Measurements from ENCODE around the gene UBA52. TPM values are rescaled to one million over a fixed set of nuclear protein-coding genes. Genes with fewer than 3 reads are reported as not detected.

Gene UBA52
- total RNA-seq, 1 experiment from 2014 or later: 1,276 TPM

DNA sequence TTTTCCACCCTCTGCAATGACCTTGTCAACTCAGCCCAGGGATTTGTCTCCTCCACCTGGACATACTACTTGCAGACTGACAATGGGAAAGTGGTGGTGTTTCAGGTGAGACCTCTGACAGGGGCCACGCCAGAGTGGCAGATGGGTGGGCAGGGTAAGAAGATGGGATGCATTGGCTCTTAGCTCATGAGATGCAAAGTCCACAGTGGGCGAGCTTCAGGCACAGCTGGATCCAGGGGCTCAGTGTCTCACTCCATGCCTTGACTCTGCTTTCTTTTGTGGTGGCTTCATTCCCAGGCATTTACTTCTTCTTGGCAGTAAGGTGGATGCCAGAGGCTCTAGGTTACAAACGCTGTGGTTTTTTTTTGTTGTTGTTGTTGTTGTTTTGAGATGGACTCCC is 44.4 kb downstream of the UBA52 start:
- DNase-seq: no peak
- intact Hi-C loops (cut with micrococcal nuclease; ENCODE audit: unreplicated experiment): no loop called here
- Mint-ChIP-seq H3K27ac (ENCODE audit: unreplicated experiment) (no peak overlapping the region), H3K9me3 (ENCODE audit: unreplicated experiment) (no peaks in the 10 kb centered on the region), H3K4me1 (ENCODE audit: low read depth, unreplicated experiment) (peaks cover 11% of the 10 kb centered on the region), H3K36me3 (ENCODE audit: insufficient read depth, unreplicated experiment) (peaks cover 4% of the 10 kb centered on the region), H3K27me3 (ENCODE audit: insufficient read depth, unreplicated experiment) (peaks cover 16% of the 10 kb centered on the region), H3K4me3 (ENCODE audit: unreplicated experiment) (no peak overlapping the region)
- POLR2A ChIA-PET: no interaction called here
- no TSS peak for BruUV-seq (replicated peaks)
- H3K9me3 ChIP-seq: no peaks in the 10 kb centered on the region
- peaks cover 13% of the 10 kb centered on the region for H3K4me1 ChIP-seq
- CTCF ChIA-PET: no interaction called here
- H3K4me3 ChIP-seq (ENCODE audit: low read depth, low read length): no peak overlapping the region
- TF ChIP-seq CTCF (IDR thresholded peaks at IDR 0.05; ENCODE audit: insufficient read depth in 1 of 2, low read depth in 1 of 2, low read length in 1 of 2, severe bottlenecking in 1 of 2, unreplicated experiment in 1 of 2): no peak
- H3K36me3 ChIP-seq (ENCODE audit: control insufficient read depth, insufficient read depth, low read length): no peaks in the 10 kb centered on the region
- H3K27me3 ChIP-seq (replicated peaks; ENCODE audit: control insufficient read depth, insufficient read depth, low read length): peaks cover 10% of the 10 kb centered on the region

DNA sequence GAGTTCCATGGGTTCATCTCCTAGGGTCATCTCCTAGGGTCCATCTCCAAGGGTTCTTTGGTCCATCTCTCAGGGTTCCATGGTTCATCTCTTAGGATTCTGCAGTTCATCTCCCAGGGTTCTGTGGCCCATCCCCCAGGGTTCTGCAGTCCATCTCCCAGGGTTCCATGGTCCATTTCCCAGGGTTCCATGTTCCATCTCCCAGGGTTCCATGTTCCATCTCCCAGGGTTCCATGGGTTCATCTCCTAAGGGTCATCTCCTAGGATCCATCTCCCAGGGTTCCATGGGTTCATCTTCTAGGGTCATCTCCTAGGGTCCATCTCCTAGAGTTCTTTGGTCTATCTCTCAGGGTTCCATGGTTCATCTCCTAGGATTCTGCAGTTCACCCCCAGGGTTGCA is 45.9 kb downstream of the UBA52 start:
- DNase-seq: no peak
- no peaks in the 10 kb centered on the region for H3K9me3 Mint-ChIP-seq (ENCODE audit: unreplicated experiment)
- H3K36me3 Mint-ChIP-seq (ENCODE audit: insufficient read depth, unreplicated experiment): peaks cover 4% of the 10 kb centered on the region
- no peak overlapping the region for H3K4me3 ChIP-seq (ENCODE audit: low read depth, low read length)
- H3K27me3 Mint-ChIP-seq (ENCODE audit: insufficient read depth, unreplicated experiment): peaks cover 9% of the 10 kb centered on the region
- BruUV-seq (replicated peaks): no TSS peak
- peaks cover 2% of the 10 kb centered on the region for H3K4me1 Mint-ChIP-seq (ENCODE audit: low read depth, unreplicated experiment)
- no peaks in the 10 kb centered on the region for H3K9me3 ChIP-seq
- H3K4me1 ChIP-seq: peaks cover under 1% of the 10 kb centered on the region; the same call in 1 of the 2 replicates
- no peak overlapping the region for H3K27ac Mint-ChIP-seq (ENCODE audit: unreplicated experiment)
- no peaks in the 10 kb centered on the region for H3K36me3 ChIP-seq (ENCODE audit: control insufficient read depth, insufficient read depth, low read length)
- intact Hi-C loops (cut with micrococcal nuclease; ENCODE audit: unreplicated experiment): no loop called here
- H3K4me3 Mint-ChIP-seq (ENCODE audit: unreplicated experiment): no peak overlapping the region
- ChIA-PET POLR2A (no interaction called here), CTCF (no interaction called here)
- TF ChIP-seq CTCF (IDR thresholded peaks at IDR 0.05; ENCODE audit: insufficient read depth in 1 of 2, low read depth in 1 of 2, low read length in 1 of 2, severe bottlenecking in 1 of 2, unreplicated experiment in 1 of 2): no peak
- no peaks in the 10 kb centered on the region; the same call in none of the 2 replicates for H3K27me3 ChIP-seq (replicated peaks; ENCODE audit: control insufficient read depth, insufficient read depth, low read length)

GRCh38 chr19:18618236-18618635 is 46.6 kb downstream of the UBA52 start:
- no peaks in the 10 kb centered on the region; the same call in none of the 2 replicates for H3K27me3 ChIP-seq (replicated peaks; ENCODE audit: control insufficient read depth, insufficient read depth, low read length)
- ChIA-PET POLR2A (no interaction called here), CTCF (no interaction called here)
- no peaks in the 10 kb centered on the region for H3K4me1 Mint-ChIP-seq (ENCODE audit: low read depth, unreplicated experiment)
- H3K4me3 ChIP-seq (ENCODE audit: low read depth, low read length): no peak overlapping the region
- no peak for DNase-seq
- H3K27me3 Mint-ChIP-seq (ENCODE audit: insufficient read depth, unreplicated experiment): peaks cover 9% of the 10 kb centered on the region
- H3K4me3 Mint-ChIP-seq (ENCODE audit: unreplicated experiment): no peak overlapping the region
- H3K9me3 ChIP-seq: no peaks in the 10 kb centered on the region
- H3K36me3 Mint-ChIP-seq (ENCODE audit: insufficient read depth, unreplicated experiment): peaks cover 4% of the 10 kb centered on the region
- BruUV-seq (replicated peaks): no TSS peak
- intact Hi-C loops (cut with micrococcal nuclease; ENCODE audit: unreplicated experiment): no loop called here
- H3K9me3 Mint-ChIP-seq (ENCODE audit: unreplicated experiment): no peaks in the 10 kb centered on the region
- H3K36me3 ChIP-seq (ENCODE audit: control insufficient read depth, insufficient read depth, low read length): no peaks in the 10 kb centered on the region
- H3K4me1 ChIP-seq: no peaks in the 10 kb centered on the region
- H3K27ac Mint-ChIP-seq (ENCODE audit: unreplicated experiment): no peak overlapping the region
- no peak for TF ChIP-seq CTCF (IDR thresholded peaks at IDR 0.05; ENCODE audit: insufficient read depth in 1 of 2, low read depth in 1 of 2, low read length in 1 of 2, severe bottlenecking in 1 of 2, unreplicated experiment in 1 of 2)
